HepG2 (cell line): ENCODE measurements around the gene USP20. TPM values are rescaled to one million over a fixed set of nuclear protein-coding genes. Genes with fewer than 3 reads are reported as not detected.

Experiments used
- GRHL1 ChIP-seq: sonication (generic); formaldehyde crosslinking; conservative IDR thresholded peaks from 2 replicates; pipeline ENCODE4 v1.8.0; 2022; ENCODE audit warnings: missing genetic modification reagents
- GTF2F1 ChIP-seq: fragments of 150-350 bp; IDR thresholded peaks from 2 replicates; pipeline ENCODE4 v1.6.1; 2014; ENCODE audit warnings: low read length
- HINFP ChIP-seq: sonication (generic); formaldehyde crosslinking; IDR thresholded peaks from 2 replicates; pipeline ENCODE4 v1.4.0; 2020; ENCODE audit warnings: low read depth, mild to moderate bottlenecking, missing genetic modification reagents
- IRX3 ChIP-seq: sonication (generic); formaldehyde crosslinking; IDR thresholded peaks from 2 replicates; pipeline ENCODE4 v1.8.1; 2023; ENCODE audit warnings: mild to moderate bottlenecking, low read depth, missing genetic modification reagents, borderline replicate concordance
- JUN ChIP-seq: sonication (generic); formaldehyde crosslinking; IDR thresholded peaks from 2 replicates; pipeline ENCODE4 v1.4.0; 2020; ENCODE audit warnings: mild to moderate bottlenecking, missing genetic modification reagents
- KAT8 ChIP-seq: IDR thresholded peaks from 2 replicates; pipeline ENCODE4 v1.6.1; 2016; ENCODE audit warnings: missing genetic modification reagents, missing compliant biosample characterization
- MTF2 ChIP-seq: sonication (generic); formaldehyde crosslinking; IDR thresholded peaks from 2 replicates; pipeline ENCODE4 v1.5.0; 2020; ENCODE audit warnings: missing genetic modification reagents, borderline replicate concordance
- NFAT5 ChIP-seq: sonication (generic); formaldehyde crosslinking; IDR thresholded peaks from 2 replicates; pipeline ENCODE4 v1.4.0; 2020; ENCODE audit warnings: missing genetic modification reagents
- PRDM10 ChIP-seq: sonication (generic); formaldehyde crosslinking; IDR thresholded peaks from 2 replicates; pipeline ENCODE4 v1.4.0; 2020; ENCODE audit warnings: low read depth, missing genetic modification reagents
- TBL1XR1 ChIP-seq: fragments of 150-350 bp; IDR thresholded peaks from 2 replicates; pipeline ENCODE4 v1.6.1; 2014; ENCODE audit warnings: borderline replicate concordance, low read length; ENCODE audit not compliant: partially characterized antibody
- ZFY ChIP-seq: sonication (generic); formaldehyde crosslinking; IDR thresholded peaks from 2 replicates; pipeline ENCODE4 v1.4.0; 2020; ENCODE audit warnings: missing genetic modification reagents
- ZNF329 ChIP-seq: sonication (generic); formaldehyde crosslinking; IDR thresholded peaks from 2 replicates; pipeline ENCODE4 v1.9.0; 2021; ENCODE audit warnings: low read depth, mild to moderate bottlenecking, missing genetic modification reagents
- ZNF350 ChIP-seq: sonication (generic); formaldehyde crosslinking; IDR thresholded peaks from 2 replicates; pipeline ENCODE4 v1.4.0; 2020; ENCODE audit warnings: mild to moderate bottlenecking, low read depth, missing genetic modification reagents, borderline replicate concordance
- ZNF543 ChIP-seq: sonication (generic); formaldehyde crosslinking; IDR thresholded peaks from 2 replicates; pipeline ENCODE4 v1.4.0; 2020; ENCODE audit warnings: mild to moderate bottlenecking, missing genetic modification reagents
- ZSCAN12 ChIP-seq: sonication (generic); formaldehyde crosslinking; IDR thresholded peaks from 2 replicates; pipeline ENCODE4 v1.9.0; 2021; ENCODE audit warnings: mild to moderate bottlenecking, missing genetic modification reagents
- ZSCAN29 ChIP-seq: sonication (generic); formaldehyde crosslinking; conservative IDR thresholded peaks from 2 replicates; pipeline ENCODE4 v1.4.0; 2020; ENCODE audit warnings: mild to moderate bottlenecking, missing genetic modification reagents
- polyA plus RNA-seq, 8 experiments: library from polyadenylated mRNA; depleted of rRNA in 3 of 8; stranded (reverse) in 7 of 8; unstranded in 1 of 8; fragments of >200 nt; fragmentation: Illumina TruSeq in 4 of 8; extraction: Trizol in 4 of 8; gene quantifications; 2 replicates each; pipeline versions ENCODE4 v1.2.1 to v1.2.3, GENCODE V29; 2011 to 2016; ENCODE audit warnings: low read depth in 4 of 8, missing spikeins in 1 of 8, mixed read lengths in 1 of 8; ENCODE audit not compliant: insufficient read depth in 1 of 8
- total RNA-seq, 5 experiments: library from RNA; depleted of rRNA; stranded (reverse); fragments of >200 nt; fragmentation: Illumina TruSeq; extraction: Trizol; gene quantifications; 2 replicates each; pipeline ENCODE4 v1.2.3, GENCODE V29; 2016; ENCODE audit warnings: low read depth in 1 of 5

The USP20 gene
- total and polyA plus RNA-seq, 2 of the 13 experiments (the other 11 are each of a cell fraction or from before 2014, with no cell fraction given): 4.4 to 5.9 TPM

GRCh38 chr9:129802833-129803675 lies 32.2 kb upstream of the USP20 start, which contains the start of gene TOR1B (continued):
- TF ChIP-seq ZNF543 (CRISPR knock-in tag): peak; percentile 70; the same call in 1 of the 2 replicates
- TF ChIP-seq NFAT5 (CRISPR knock-in tag): no peak
- TF ChIP-seq GTF2F1: no peak
- no peak for TF ChIP-seq ZSCAN29 (CRISPR knock-in tag)
- TF ChIP-seq GRHL1 (CRISPR knock-in tag): no peak
- peak; percentile 88 for TF ChIP-seq KAT8 (CRISPR knock-in tag)
- TF ChIP-seq ZSCAN12 (CRISPR knock-in tag): no peak
- no peak for TF ChIP-seq HINFP (CRISPR knock-in tag)
- TF ChIP-seq IRX3 (CRISPR knock-in tag): 0 out of 2 replicates have a peak, but pooled peaks have one; percentile 44
- 0 out of 2 replicates have a peak, but pooled peaks have one; percentile 61 for TF ChIP-seq ZNF329 (CRISPR knock-in tag)
- no peak for TF ChIP-seq ZNF350 (CRISPR knock-in tag)
- TF ChIP-seq TBL1XR1: no peak
- peak; percentile 84 for TF ChIP-seq ZFY (CRISPR knock-in tag)
- TF ChIP-seq JUN (CRISPR knock-in tag): no peak
- TF ChIP-seq MTF2 (CRISPR knock-in tag): 0 out of 2 replicates have a peak, but pooled peaks have one; percentile 42
- TF ChIP-seq PRDM10 (CRISPR knock-in tag): 0 out of 2 replicates have a peak, but pooled peaks have one; percentile 28
